ENCODE measurements around the gene DNM1L. TPM values are rescaled to one million over a fixed set of nuclear protein-coding genes. Genes with fewer than 3 reads are reported as not detected.

Gene DNM1L
- total RNA-seq, 1 donor from 2014 or later, result 96.2 TPM

DNA sequence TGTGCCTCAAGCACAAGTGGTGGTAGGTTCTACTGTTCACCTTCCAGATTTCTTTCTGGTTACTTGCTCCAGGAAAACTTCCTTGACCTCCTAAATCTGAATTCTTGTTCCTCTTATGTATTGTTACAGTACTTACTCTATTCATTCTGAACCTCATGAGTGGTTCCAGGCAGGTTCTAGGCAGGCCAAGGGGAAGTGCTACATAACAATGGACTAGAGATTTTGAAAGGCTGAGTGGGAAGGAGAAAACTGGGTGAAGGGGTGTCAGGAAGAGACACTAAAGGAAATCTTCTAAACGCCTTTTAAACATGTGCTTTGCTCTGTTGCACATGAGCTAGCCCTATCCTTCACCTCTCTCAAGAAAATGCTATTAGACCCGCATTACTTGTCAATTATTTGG, 75.0 kb downstream of the DNM1L start:
- no peak for DNase-seq (ENCODE audit: low read depth)
- TF ChIP-seq, protein P1, sequence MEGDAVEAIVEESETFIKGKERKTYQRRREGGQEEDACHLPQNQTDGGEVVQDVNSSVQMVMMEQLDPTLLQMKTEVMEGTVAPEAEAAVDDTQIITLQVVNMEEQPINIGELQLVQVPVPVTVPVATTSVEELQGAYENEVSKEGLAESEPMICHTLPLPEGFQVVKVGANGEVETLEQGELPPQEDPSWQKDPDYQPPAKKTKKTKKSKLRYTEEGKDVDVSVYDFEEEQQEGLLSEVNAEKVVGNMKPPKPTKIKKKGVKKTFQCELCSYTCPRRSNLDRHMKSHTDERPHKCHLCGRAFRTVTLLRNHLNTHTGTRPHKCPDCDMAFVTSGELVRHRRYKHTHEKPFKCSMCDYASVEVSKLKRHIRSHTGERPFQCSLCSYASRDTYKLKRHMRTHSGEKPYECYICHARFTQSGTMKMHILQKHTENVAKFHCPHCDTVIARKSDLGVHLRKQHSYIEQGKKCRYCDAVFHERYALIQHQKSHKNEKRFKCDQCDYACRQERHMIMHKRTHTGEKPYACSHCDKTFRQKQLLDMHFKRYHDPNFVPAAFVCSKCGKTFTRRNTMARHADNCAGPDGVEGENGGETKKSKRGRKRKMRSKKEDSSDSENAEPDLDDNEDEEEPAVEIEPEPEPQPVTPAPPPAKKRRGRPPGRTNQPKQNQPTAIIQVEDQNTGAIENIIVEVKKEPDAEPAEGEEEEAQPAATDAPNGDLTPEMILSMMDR (conservative IDR thresholded peaks at IDR 0.05; ENCODE audit: low read depth, low read length), result no peak
- peak overlapping the region; percentile 95 for H3K4me3 ChIP-seq (ENCODE audit: low read depth, low read length)

- peak; percentile 58 for DNase-seq (ENCODE audit: low read depth)
- peak overlapping the region; percentile 95 for H3K4me3 ChIP-seq (ENCODE audit: low read depth, low read length)
- TF ChIP-seq, protein P1 (conservative IDR thresholded peaks at IDR 0.05; ENCODE audit: low read depth, low read length), result peak; percentile 72
Observed at GRCh38 chr12:32755051-32755653, 76.1 kb downstream of the DNM1L start.

- TF ChIP-seq, protein P1 (conservative IDR thresholded peaks at IDR 0.05; ENCODE audit: low read depth, low read length), result peak; percentile 88
- DNase-seq (ENCODE audit: low read depth), result peak; percentile 90
- H3K4me3 ChIP-seq (ENCODE audit: low read depth, low read length), result peak within 1 kb of the TSS; percentile 95
Observed at GRCh38 chr12:32755654-32756475, 76.8 kb downstream of the DNM1L start, which contains the start of gene YARS2. YARS2 (minus strand) TSS chr12:32755897; CDS start chr12:32755874, 23 bp downstream.

DNA sequence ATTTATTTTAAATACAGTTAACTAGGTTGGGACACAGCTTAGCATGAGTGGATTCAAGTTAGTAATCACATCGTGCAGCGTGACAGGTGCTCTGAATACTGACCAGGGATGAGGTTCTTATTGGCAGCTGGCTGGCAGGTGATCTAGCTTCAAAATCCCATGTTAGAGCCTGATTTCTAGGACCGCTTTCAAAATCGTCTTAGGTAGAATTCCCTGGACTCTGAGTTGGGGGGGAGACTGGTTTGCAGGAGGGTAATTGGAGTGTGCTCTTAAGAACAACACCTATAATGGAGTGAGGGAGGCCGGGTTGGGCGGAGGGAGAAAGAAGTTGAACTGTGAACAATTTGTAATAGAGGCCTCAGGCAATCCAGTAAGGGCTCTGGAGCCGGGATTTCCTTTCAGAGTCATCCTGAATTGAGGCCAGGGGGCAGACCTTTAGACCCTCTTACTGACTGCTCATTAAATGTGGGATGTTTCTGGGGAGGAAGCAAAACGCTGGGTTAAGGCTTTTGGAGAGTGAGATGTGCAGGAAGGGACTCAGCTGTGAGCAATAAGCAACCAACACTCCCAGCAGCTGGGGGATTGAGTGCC, 77.5 kb downstream of the DNM1L start:
- no peak for DNase-seq (ENCODE audit: low read depth)
- TF ChIP-seq, protein P1 (conservative IDR thresholded peaks at IDR 0.05; ENCODE audit: low read depth, low read length), result no peak
- no peak overlapping the region for H3K4me3 ChIP-seq (ENCODE audit: low read depth, low read length)

- TF ChIP-seq, protein P1 (conservative IDR thresholded peaks at IDR 0.05; ENCODE audit: low read depth, low read length), result no peak
Observed at GRCh38 chr12:32757157-32757556, 78.1 kb downstream of the DNM1L start.

GRCh38 chr12:32761716-32762115, 82.6 kb downstream of the DNM1L start:
- DNase-seq (ENCODE audit: low read depth), result no peak
- no peak overlapping the region for H3K4me3 ChIP-seq (ENCODE audit: low read depth, low read length)
- TF ChIP-seq, protein P1 (conservative IDR thresholded peaks at IDR 0.05; ENCODE audit: low read depth, low read length), result no peak

More at GRCh38 chr12:32757157-32757556, 78.1 kb downstream of the DNM1L start:
- no peak overlapping the region for H3K4me3 ChIP-seq (ENCODE audit: low read depth, low read length)
- no peak for DNase-seq (ENCODE audit: low read depth)

All from epithelial cell of proximal tubule (primary cell).